Spleen (tissue), 7 donors: ENCODE results near the gene DTD1.

Source experiments
- POLR2A ChIP-seq, 3 donors: fragments of 450-650 bp; IDR thresholded peaks; one replicate each; pipeline ENCODE4 v1.5.1; 2017; ENCODE audit warnings: antibody characterized with exemption in 3 of 3, mild to moderate bottlenecking in 1 of 3
- POLR2AphosphoS5 ChIP-seq, 3 donors: sonication (generic); formaldehyde crosslinking; IDR thresholded peaks; one replicate each; pipeline ENCODE4 v1.5.1; 2017; ENCODE audit warnings: antibody characterized with exemption in 3 of 3
- TF ChIP-seq, protein P1 (sequence below), 11 experiments: fragments of 200-600 bp in 7 of 11; fragments of 450-650 bp in 4 of 11; sonication (generic) in 4 of 11; IDR thresholded peaks in 8 of 11; conservative IDR thresholded peaks in 3 of 11; 1 replicate in 7 of 11; 2 replicates in 4 of 11; pipeline versions ENCODE4 v1.4.0 to v1.8.0; 2016 to 2021; ENCODE audit warnings: antibody characterized with exemption in 11 of 11, inconsistent platforms in 4 of 11, mild to moderate bottlenecking in 1 of 11
- donor health status: DM: no; HTN: no; CAD: no; lungs with moderate emphysema.
- donor health status: DM: no; HTN: no; CAD: no.
- donor health status: DM: no; HTN: no; CAD: no.

DNA sequence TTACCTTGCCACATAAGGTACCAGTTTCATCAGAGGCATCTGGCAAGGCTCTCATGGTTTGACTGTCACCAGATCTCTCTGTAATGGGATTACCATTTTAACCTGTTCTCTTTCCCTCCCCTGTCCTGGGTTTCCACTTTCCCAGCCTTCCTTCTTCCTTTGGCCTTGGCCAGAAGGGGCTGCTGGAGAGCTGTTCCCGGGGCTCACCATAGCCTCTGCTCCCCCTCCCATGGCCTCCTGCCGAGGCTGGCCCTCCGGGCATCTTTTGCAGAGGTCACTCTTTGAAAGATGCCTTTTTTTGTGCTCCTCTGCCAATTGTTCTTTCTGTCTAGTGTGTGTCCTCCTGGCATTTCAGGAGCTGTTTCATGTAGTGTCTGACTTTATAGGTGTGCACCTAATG, 125.0 kb downstream of the DTD1 start:
- TF ChIP-seq, protein P1, sequence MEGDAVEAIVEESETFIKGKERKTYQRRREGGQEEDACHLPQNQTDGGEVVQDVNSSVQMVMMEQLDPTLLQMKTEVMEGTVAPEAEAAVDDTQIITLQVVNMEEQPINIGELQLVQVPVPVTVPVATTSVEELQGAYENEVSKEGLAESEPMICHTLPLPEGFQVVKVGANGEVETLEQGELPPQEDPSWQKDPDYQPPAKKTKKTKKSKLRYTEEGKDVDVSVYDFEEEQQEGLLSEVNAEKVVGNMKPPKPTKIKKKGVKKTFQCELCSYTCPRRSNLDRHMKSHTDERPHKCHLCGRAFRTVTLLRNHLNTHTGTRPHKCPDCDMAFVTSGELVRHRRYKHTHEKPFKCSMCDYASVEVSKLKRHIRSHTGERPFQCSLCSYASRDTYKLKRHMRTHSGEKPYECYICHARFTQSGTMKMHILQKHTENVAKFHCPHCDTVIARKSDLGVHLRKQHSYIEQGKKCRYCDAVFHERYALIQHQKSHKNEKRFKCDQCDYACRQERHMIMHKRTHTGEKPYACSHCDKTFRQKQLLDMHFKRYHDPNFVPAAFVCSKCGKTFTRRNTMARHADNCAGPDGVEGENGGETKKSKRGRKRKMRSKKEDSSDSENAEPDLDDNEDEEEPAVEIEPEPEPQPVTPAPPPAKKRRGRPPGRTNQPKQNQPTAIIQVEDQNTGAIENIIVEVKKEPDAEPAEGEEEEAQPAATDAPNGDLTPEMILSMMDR (IDR thresholded peaks at IDR 0.05 in 8 of 11, conservative IDR thresholded peaks at IDR 0.05 in 3 of 11), result no peak
- TF ChIP-seq POLR2A (IDR thresholded peaks at IDR 0.05) (no peak), POLR2AphosphoS5 (IDR thresholded peaks at IDR 0.05) (no peak)
